ENCODE data around the gene MEIS1.

DNA sequence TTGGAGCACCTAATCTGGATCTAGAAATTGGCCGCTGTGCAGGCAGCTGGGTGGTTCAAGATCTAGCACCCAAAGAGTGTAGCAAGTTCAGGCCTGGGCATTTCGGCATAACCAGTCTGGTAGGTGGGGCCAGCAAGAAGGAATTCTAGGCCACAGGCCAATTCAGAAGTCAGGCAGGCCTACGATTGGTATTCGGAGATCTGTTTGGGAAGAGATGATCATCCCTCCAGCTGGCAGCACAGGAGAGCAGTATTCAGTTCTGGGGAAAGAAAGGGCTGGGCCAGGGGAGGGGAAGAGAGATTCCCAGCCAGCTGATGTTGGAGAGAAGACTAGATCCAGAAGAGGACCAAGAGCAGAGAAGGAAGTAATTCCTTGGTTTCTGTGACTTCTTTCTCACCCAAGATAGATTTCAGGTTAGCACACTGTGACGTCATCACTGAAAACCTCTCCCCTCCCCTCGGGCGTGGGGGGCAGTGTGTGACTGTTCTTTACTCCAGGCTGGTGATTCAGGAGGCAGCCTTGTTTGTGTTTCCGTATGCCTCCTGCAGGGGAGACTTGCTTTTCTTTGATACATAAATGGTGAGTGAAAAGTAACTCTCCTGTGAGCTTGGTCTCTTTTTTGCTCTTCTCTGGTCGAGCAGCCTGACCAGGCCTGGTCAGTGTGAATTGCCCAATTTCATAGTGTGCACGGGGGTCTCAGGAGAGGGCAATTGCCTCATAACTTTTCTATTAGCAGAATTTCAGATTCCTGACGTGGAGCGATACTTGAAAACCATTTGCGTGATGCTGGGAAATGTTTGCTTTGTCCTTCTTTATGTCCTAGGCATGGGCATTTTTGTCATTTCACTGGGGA is 61.1 kb downstream of the MEIS1 start:
- TF ChIP-seq FOXP2 (optimal IDR thresholded peaks at IDR 0.05; ENCODE audit: control extremely low read depth, extremely low read length, insufficient read depth) (no peak), EZH2 (IDR thresholded peaks at IDR 0.05) (no peak), POLR2AphosphoS5 (IDR thresholded peaks at IDR 0.05; ENCODE audit: borderline replicate concordance, low read depth, low read length) (no peak; the same call in 1 of the 2 replicates)
